Mesodermal cell (in vitro differentiated cells): ENCODE results near the gene OR5A2. TPM values are rescaled to one million over a fixed set of nuclear protein-coding genes. Genes with fewer than 3 reads are reported as not detected.
"Not testable (repeated sequence)": the region's sequence is repeated elsewhere in the genome, so short reads cannot be mapped to it uniquely, and the experiment has no call there.

Experiments used
- H3K27ac ChIP-seq: 2 replicates; pipeline ENCODE4 v1.7.0; 2013; ENCODE audit warnings: mild to moderate bottlenecking, low read depth, low read length, moderate library complexity; ENCODE audit not compliant: severe bottlenecking
- H3K36me3 ChIP-seq: 2 replicates; pipeline ENCODE4 v1.7.1; 2013; ENCODE audit warnings: mild to moderate bottlenecking, low read length, moderate library complexity; ENCODE audit not compliant: control insufficient read depth, insufficient read depth
- H3K4me1 ChIP-seq: one replicate; pipeline ENCODE4 v1.7.1; 2013; ENCODE audit warnings: mild to moderate bottlenecking, low read length; ENCODE audit not compliant: insufficient read depth, control insufficient read depth, poor library complexity, severe bottlenecking
- H3K4me3 ChIP-seq: 2 replicates; pipeline ENCODE4 v1.7.0; 2013; ENCODE audit warnings: low read length, control low read depth, mild to moderate bottlenecking; ENCODE audit not compliant: insufficient read depth, poor library complexity, severe bottlenecking; ENCODE audit errors: extremely low read depth
- H3K9me3 ChIP-seq: 2 replicates; pipeline ENCODE4 v1.7.1; 2013; ENCODE audit warnings: mild to moderate bottlenecking, low read length, moderate library complexity; ENCODE audit not compliant: control insufficient read depth
- WGBS, 2 experiments: methylation state at CpG; one replicate each; pipeline ENCODE4 v1.1.5; 2013; ENCODE audit warnings: missing lambda C conversion rate in 2 of 2; ENCODE audit not compliant: insufficient coverage in 2 of 2; 5-methylcytosine and 5-hydroxymethylcytosine counted together
- polyA plus RNA-seq, 2 experiments: library from polyadenylated mRNA; stranded (reverse); fragments of 50-300 nt; gene quantifications; one replicate each; pipeline ENCODE4 v1.2.3, GENCODE V29; 2013

Gene OR5A2, protein sequence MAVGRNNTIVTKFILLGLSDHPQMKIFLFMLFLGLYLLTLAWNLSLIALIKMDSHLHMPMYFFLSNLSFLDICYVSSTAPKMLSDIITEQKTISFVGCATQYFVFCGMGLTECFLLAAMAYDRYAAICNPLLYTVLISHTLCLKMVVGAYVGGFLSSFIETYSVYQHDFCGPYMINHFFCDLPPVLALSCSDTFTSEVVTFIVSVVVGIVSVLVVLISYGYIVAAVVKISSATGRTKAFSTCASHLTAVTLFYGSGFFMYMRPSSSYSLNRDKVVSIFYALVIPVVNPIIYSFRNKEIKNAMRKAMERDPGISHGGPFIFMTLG
- polyA plus RNA-seq (2013, experiment 1 of 2): not detected
- not detected for polyA plus RNA-seq (2013, experiment 2 of 2)

DNA sequence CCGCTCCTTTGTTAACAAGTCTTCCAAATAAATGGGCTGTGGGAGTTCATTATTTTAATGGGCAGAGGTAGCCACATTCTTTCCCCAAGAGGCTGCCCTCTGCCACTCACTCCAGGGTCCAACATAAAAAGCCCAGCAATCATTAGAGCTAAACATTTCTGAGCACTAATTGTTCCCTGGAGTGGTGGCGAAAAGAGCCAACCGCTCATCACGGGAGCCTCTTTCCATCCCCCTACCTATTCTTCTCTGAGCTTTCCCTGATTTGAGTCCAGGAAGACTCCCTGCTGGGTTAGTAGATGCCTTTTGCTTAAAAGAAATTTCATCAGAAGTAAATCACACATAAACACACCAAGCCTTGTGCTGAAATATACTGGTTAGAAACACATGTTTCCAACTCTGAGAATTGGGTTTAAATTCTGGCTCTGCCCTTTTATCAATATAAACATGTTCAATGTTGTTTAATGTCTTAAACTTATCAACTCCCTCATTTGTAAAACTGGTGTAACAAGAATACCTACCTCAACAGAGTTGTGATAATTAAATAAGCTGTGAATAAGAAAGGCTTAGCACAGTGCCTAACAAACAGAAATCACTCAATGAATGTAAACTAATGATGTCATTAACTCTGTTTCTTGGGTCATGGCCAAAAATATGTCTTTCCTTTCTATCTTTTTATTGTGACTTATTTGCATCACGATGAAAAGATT, at the start of gene OR5A2:
Gene OR5A2, minus strand, starts transcription at position 53 of the 707 bp plus-strand sequence. CDS start 3,460 bp downstream, outside the sequence.
- 24% methylated on average over 4 of the region's 5 CpGs; no CpG with 5 or more reads in 1 of the 2 experiments for WGBS, 2 experiments
- no peak within 1 kb of the TSS for H3K4me3 ChIP-seq
- no peaks in the 10 kb centered on the region for H3K36me3 ChIP-seq
- peaks cover 10% of the 10 kb centered on the region for H3K4me1 ChIP-seq
- no peak within 1 kb of the TSS for H3K27ac ChIP-seq
- no peaks in the 10 kb centered on the region for H3K9me3 ChIP-seq

DNA sequence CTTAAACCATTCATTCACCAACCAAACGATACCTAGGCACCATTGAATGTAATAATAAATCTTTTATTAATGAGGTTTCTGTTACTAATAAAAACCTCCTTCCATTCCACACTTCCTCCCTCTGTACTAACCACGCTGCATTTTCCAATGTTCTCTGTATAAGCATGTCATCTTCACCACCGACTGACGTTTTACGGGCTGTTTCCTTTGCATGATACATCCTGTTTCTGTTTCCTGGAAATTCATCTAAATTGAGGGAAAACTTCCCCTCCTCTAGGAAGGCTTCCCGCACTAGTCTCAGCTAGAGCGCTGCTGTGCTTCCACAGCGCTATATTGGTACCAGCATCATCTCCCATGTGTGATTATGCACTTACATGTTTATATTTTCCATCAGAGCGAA, 49.0 kb upstream of the OR5A2 start:
- WGBS, 2 experiments: 94 to 95% methylated on average over 4 to 5 of the region's 9 CpGs

DNA sequence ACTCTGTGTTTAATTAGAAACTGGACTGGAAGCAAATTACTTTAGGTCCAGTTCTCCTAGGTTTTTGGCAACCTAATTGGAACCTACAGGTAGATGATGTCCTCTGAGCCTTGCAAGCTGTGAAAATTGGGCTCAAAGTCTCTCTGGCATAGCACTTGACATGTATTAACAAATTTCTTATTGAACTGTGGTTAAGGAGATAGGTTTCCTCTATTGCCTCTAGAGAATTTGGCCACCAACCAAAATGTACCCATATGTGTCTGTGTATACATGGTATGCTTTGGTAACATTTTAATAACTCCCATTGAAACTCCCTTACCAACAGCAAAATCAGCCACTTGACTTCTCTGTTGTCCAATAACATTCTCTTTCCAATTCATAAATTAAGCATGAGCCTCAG, 46.8 kb upstream of the OR5A2 start, which contains the start of gene OR4D10:
Gene OR4D10, plus strand, starts transcription at position 301 of the 400 bp plus-strand sequence. CDS start 4,115 bp downstream, outside the sequence.
- Histone ChIP-seq H3K4me1 (no peaks in the 10 kb centered on the region), H3K27ac (no peak within 1 kb of the TSS), H3K36me3 (no peaks in the 10 kb centered on the region), H3K4me3 (no peak within 1 kb of the TSS), H3K9me3 (no peaks in the 10 kb centered on the region)

More for the DNA sequence above, 49.0 kb upstream of the OR5A2 start:
- H3K27ac ChIP-seq: no peak overlapping the region
- no peaks in the 10 kb centered on the region for H3K4me1 ChIP-seq
- no peaks in the 10 kb centered on the region for H3K36me3 ChIP-seq
- no peaks in the 10 kb centered on the region for H3K9me3 ChIP-seq
- no peak overlapping the region for H3K4me3 ChIP-seq

DNA sequence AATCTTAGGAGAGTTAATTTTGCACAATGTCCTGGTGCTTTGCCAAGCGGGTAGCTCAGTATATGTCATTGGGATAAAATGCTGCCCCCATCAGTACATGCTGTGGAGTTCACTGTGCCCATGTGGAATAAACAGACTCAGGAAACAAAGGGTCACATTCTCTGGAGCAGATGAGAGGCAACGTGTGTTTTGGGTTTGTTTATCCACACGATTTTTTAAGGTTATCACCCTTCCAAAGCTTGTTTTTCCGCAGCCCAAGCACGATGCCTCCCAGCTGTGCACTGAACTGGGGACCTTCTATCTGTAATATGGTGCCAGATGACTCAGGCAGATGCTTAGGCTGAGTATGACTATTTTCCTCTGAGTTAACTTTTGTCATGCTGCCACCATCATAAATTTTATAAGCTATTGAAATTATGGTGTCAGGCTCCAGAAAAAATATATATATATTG, 37.0 kb upstream of the OR5A2 start:
- WGBS, 2 experiments: 73 to 83% methylated on average over 5 of the region's 5 CpGs
- Histone ChIP-seq H3K4me3 (no peak overlapping the region), H3K4me1 (no peaks in the 10 kb centered on the region), H3K9me3 (no peaks in the 10 kb centered on the region), H3K36me3 (no peaks in the 10 kb centered on the region), H3K27ac (no peak overlapping the region)

DNA sequence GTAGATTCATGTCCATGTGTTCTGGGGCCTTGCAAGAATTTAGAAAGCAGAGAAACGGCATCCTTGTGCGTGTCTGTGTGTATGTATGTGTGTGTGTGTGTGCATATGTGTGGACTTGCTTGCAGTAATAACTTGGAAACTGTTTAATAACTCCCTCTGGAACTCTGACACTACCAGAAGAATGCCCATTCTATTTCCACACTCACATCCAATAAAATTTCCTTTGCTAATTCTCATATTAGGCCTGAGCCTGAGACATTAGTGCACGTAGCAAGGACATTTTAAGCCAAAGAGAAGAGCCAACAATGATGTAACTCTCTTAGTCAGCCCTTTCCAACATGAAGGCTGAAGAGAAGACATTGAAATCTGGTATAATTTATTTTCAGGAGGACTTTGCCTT, 33.7 kb upstream of the OR5A2 start:
- Histone ChIP-seq H3K4me1 (no peaks in the 10 kb centered on the region), H3K27ac (no peak overlapping the region), H3K9me3 (no peaks in the 10 kb centered on the region), H3K4me3 (no peak overlapping the region), H3K36me3 (no peaks in the 10 kb centered on the region)
- WGBS, 2 experiments: 100% methylated on average over 1 of the region's 3 CpGs; no CpG with 5 or more reads in 1 of the 2 experiments

DNA sequence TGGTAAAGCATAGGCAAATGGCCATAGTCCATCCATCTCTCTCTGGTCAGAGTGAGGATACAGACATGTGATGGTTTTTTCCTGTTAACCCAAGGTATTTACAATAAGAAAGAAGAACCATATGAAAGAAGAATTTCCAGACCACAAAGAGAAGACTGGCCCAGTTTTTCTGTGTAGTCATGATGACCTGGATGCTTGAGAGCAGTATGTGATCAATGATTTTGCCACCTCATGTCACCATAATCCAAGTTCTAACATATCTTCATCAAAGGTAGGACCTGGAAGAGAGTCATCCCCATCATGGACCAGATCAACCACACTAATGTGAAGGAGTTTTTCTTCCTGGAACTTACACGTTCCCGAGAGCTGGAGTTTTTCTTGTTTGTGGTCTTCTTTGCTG, 30.4 kb upstream of the OR5A2 start, which contains the start of gene OR4D6:
Gene OR4D6, plus strand, starts transcription at position 301 of the 400 bp plus-strand sequence. Its CDS starts 0 bp downstream, at position 301.
- Histone ChIP-seq H3K27ac (no peak within 1 kb of the TSS), H3K9me3 (no peaks in the 10 kb centered on the region), H3K4me3 (no peak within 1 kb of the TSS), H3K4me1 (no peaks in the 10 kb centered on the region), H3K36me3 (no peaks in the 10 kb centered on the region)
- no CpG with 5 or more reads among the region's 2 CpGs for WGBS, 2 experiments

DNA sequence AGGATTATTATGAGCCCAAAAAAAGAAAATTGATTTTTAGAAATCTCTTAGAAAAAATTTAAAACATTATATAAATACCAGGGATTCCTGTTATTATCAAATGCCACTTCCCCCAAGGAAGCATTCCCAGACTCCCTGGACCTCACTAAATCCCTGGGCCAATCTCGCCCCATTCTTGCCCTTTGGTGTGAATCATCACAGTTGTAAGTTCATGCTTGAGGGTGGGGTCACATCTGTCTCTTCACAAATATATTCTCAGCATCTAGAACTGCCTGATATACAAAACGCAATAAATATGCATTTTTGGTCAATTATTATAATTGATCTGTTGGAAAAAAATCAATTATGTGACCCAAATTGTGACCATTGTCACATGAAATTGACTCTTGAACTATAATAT, 22.3 kb upstream of the OR5A2 start:
- Histone ChIP-seq H3K4me3 (no peak overlapping the region), H3K4me1 (no peaks in the 10 kb centered on the region), H3K36me3 (no peaks in the 10 kb centered on the region), H3K27ac (no peak overlapping the region), H3K9me3 (no peaks in the 10 kb centered on the region)
- 40% methylated on average over 1 of the region's 2 CpGs; no CpG with 5 or more reads in 1 of the 2 experiments for WGBS, 2 experiments

DNA sequence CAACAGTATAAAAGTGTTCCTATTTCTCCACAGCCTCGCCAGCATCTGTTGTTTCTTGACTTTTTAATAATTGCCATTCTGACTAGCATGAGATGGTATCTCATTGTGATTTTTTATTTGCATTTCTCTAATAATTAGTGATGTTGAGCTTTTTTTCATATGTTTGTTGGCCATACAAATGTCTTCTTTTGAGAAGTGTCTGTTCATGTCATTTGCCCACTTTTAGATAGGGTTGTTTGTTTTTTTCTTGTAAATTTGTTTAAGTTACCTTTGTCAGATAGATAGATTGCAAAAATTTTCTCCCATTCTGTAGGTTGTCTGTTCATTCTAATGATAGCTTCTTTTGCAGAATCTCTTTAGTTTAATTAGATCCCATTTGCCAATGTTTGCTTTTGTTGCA, 19.4 kb upstream of the OR5A2 start:
- H3K9me3 ChIP-seq, H3K4me1 ChIP-seq, H3K36me3 ChIP-seq, H3K27ac ChIP-seq, H3K4me3 ChIP-seq: not testable (repeated sequence)
- WGBS, 2 experiments: no CpG with 5 or more reads among the region's 1 CpG

DNA sequence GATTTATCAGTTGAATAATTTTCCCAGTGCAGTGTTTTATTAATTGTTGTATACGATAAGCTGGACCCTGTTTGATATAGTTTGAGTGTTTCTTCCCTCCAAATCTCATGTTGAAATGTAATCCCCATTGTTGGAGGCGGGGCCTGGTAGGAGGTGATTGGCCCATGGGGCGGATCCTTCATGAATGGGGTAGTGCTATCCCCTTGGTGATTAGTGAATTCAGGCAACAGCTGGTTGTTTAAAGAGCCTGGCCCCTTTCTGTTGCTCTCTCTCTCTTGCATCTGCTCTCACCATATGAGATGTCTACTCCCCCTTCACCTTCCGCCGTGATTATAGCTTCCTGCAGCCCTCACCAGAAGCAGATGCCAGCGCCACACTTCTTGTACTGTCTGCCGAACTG, 11.6 kb upstream of the OR5A2 start:
- Histone ChIP-seq H3K4me1 (no peaks in the 10 kb centered on the region), H3K9me3 (no peaks in the 10 kb centered on the region), H3K27ac (no peak overlapping the region), H3K4me3 (no peak overlapping the region), H3K36me3 (no peaks in the 10 kb centered on the region)
- WGBS, 2 experiments: 90 to 95% methylated on average over 3 to 4 of the region's 7 CpGs

DNA sequence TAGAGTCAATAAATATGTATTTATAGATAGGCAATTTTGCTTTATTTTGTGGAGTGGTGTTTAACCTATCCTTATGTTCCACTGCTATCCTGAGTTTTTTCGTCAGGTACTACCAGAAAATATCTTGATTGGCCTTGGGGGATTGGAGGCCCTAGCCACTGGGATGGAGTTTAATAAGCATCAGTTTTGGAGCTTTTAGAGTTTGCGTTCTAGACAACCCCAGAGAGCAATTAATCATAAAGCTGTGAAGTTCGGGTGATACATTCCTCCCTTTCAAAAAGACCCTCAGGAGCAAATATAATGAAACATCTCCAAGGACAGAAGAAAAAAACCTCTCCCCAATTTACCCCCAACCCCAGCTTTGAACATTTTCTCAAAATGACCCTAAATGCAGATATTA, 10.0 kb upstream of the OR5A2 start, which contains the start of gene OR5A1:
Gene OR5A1, plus strand, starts transcription at position 301 of the 400 bp plus-strand sequence. CDS start 6,700 bp downstream, outside the sequence.
- H3K36me3 ChIP-seq: no peaks in the 10 kb centered on the region
- WGBS, 2 experiments: 67% methylated on average over 1 of the region's 3 CpGs; no CpG with 5 or more reads in 1 of the 2 experiments
- no peak within 1 kb of the TSS for H3K27ac ChIP-seq
- H3K4me1 ChIP-seq: no peaks in the 10 kb centered on the region
- H3K9me3 ChIP-seq: no peaks in the 10 kb centered on the region
- no peak within 1 kb of the TSS for H3K4me3 ChIP-seq
